ENCODE results near the gene PARM1. TPM values are rescaled to one million over a fixed set of nuclear protein-coding genes. Genes with fewer than 3 reads are reported as not detected.

Gene PARM1
- total and polyA plus RNA-seq, 2 donors (not counting 1 experiment from before 2014, with no cell fraction given): 0.30 to 2.0 TPM

DNA sequence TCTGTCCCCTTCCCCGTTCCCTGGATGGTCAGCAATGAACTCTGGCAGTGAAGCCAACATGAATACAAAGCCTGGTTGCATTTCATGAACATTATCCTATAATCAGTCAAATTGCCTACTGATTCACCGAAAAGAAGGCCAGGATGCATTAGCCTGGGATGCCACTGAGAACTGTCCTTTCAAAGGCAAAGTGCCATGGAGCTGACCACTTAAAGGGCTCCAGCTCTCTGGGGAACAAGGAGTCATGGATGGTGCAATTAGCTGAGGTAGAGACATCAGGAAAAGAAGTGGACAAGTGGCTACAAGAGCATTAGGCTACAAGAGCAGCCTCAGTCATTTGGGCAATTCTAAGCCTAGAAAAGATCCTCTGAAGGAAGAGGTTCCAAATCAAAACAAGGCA lies 69.0 kb downstream of the PARM1 start:
- DNase-seq (ENCODE audit: low read depth in 2 of 2): no peak
- no peak overlapping the region for H3K4me3 ChIP-seq (replicated peaks in 1 of 4; ENCODE audit: control extremely low read depth in 1 of 4, insufficient read depth in 1 of 4, low read depth in 3 of 4, low read length in 4 of 4)
- H3K9ac ChIP-seq (ENCODE audit: insufficient read depth, low read length): no peak overlapping the region
- H3K79me2 ChIP-seq (ENCODE audit: control insufficient read depth, insufficient read depth, low read length): no peaks in the 10 kb centered on the region
- H3K27ac ChIP-seq (ENCODE audit: insufficient read depth, low read length): no peak overlapping the region
- TF ChIP-seq, protein P1, sequence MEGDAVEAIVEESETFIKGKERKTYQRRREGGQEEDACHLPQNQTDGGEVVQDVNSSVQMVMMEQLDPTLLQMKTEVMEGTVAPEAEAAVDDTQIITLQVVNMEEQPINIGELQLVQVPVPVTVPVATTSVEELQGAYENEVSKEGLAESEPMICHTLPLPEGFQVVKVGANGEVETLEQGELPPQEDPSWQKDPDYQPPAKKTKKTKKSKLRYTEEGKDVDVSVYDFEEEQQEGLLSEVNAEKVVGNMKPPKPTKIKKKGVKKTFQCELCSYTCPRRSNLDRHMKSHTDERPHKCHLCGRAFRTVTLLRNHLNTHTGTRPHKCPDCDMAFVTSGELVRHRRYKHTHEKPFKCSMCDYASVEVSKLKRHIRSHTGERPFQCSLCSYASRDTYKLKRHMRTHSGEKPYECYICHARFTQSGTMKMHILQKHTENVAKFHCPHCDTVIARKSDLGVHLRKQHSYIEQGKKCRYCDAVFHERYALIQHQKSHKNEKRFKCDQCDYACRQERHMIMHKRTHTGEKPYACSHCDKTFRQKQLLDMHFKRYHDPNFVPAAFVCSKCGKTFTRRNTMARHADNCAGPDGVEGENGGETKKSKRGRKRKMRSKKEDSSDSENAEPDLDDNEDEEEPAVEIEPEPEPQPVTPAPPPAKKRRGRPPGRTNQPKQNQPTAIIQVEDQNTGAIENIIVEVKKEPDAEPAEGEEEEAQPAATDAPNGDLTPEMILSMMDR (conservative IDR thresholded peaks at IDR 0.05 in 1 of 2, IDR thresholded peaks at IDR 0.05 in 1 of 2; ENCODE audit: low read depth in 1 of 2, low read length in 2 of 2): no peak
- no peak for TF ChIP-seq EZH2 (IDR thresholded peaks at IDR 0.05; ENCODE audit: low read length, missing control alignments)
- no peaks in the 10 kb centered on the region for H3K4me1 ChIP-seq (ENCODE audit: control insufficient read depth, extremely low read depth, insufficient read depth, low read length)
- H3K27me3 ChIP-seq (ENCODE audit: control insufficient read depth, insufficient read depth, low read length): no peaks in the 10 kb centered on the region
- no peak overlapping the region for H2AFZ ChIP-seq (ENCODE audit: low read length)
- H3K4me2 ChIP-seq (ENCODE audit: extremely low read depth, insufficient read depth, low read length): no peak overlapping the region
- no peaks in the 10 kb centered on the region for H4K20me1 ChIP-seq (ENCODE audit: control insufficient read depth, extremely low read depth, insufficient read depth, low read length)
- no peaks in the 10 kb centered on the region for H3K36me3 ChIP-seq (ENCODE audit: control insufficient read depth, insufficient read depth, low read length)
- no peaks in the 10 kb centered on the region for H3K9me3 ChIP-seq (ENCODE audit: control insufficient read depth, insufficient read depth, low read depth, low read length)

- no peaks in the 10 kb centered on the region for H3K9me3 ChIP-seq (ENCODE audit: control insufficient read depth, insufficient read depth, low read depth, low read length)
Observed at GRCh38 chr4:75002381-75002780, 69.5 kb downstream of the PARM1 start.

DNA sequence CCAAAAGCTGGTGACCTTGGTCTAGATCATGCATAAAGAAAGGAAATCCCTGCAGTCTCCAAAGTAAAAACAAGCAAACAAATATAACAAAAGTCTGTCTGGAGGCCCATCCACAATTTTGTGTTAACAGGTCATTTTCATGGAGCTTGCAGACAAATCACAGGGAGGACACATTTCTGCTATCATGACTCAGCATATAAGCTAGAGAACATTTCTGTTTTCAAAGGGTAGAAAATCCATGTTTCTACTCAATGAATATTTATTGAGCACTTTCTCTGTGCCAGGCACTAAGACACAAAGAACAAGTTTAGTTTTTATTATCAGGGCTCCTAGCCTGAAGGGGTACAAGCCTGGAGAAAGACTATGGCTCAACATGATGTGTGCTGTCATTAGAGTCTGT lies 71.1 kb downstream of the PARM1 start:
- Histone ChIP-seq H3K4me1 (ENCODE audit: control insufficient read depth, extremely low read depth, insufficient read depth, low read length) (no peaks in the 10 kb centered on the region), H3K4me3 (replicated peaks in 1 of 4; ENCODE audit: control extremely low read depth in 1 of 4, insufficient read depth in 1 of 4, low read depth in 3 of 4, low read length in 4 of 4) (no peak overlapping the region), H3K79me2 (ENCODE audit: control insufficient read depth, insufficient read depth, low read length) (no peaks in the 10 kb centered on the region), H3K36me3 (ENCODE audit: control insufficient read depth, insufficient read depth, low read length) (no peaks in the 10 kb centered on the region), H3K9ac (ENCODE audit: insufficient read depth, low read length) (no peak overlapping the region), H3K9me3 (ENCODE audit: control insufficient read depth, insufficient read depth, low read depth, low read length) (no peaks in the 10 kb centered on the region), H3K27ac (ENCODE audit: insufficient read depth, low read length) (no peak overlapping the region), H4K20me1 (ENCODE audit: control insufficient read depth, extremely low read depth, insufficient read depth, low read length) (no peaks in the 10 kb centered on the region), H2AFZ (ENCODE audit: low read length) (no peak overlapping the region), H3K4me2 (ENCODE audit: extremely low read depth, insufficient read depth, low read length) (no peak overlapping the region), H3K27me3 (ENCODE audit: control insufficient read depth, insufficient read depth, low read length) (no peaks in the 10 kb centered on the region)
- no peak for TF ChIP-seq EZH2 (IDR thresholded peaks at IDR 0.05; ENCODE audit: low read length, missing control alignments)
- TF ChIP-seq, protein P1 (conservative IDR thresholded peaks at IDR 0.05 in 1 of 2, IDR thresholded peaks at IDR 0.05 in 1 of 2; ENCODE audit: low read depth in 1 of 2, low read length in 2 of 2): no peak
- DNase-seq (ENCODE audit: low read depth in 2 of 2): no peak

More at GRCh38 chr4:75002381-75002780, 69.5 kb downstream of the PARM1 start:
- Histone ChIP-seq H3K4me2 (ENCODE audit: extremely low read depth, insufficient read depth, low read length) (no peak overlapping the region), H2AFZ (ENCODE audit: low read length) (no peak overlapping the region), H3K36me3 (ENCODE audit: control insufficient read depth, insufficient read depth, low read length) (no peaks in the 10 kb centered on the region), H3K4me1 (ENCODE audit: control insufficient read depth, extremely low read depth, insufficient read depth, low read length) (no peaks in the 10 kb centered on the region), H4K20me1 (ENCODE audit: control insufficient read depth, extremely low read depth, insufficient read depth, low read length) (no peaks in the 10 kb centered on the region), H3K79me2 (ENCODE audit: control insufficient read depth, insufficient read depth, low read length) (no peaks in the 10 kb centered on the region), H3K27ac (ENCODE audit: insufficient read depth, low read length) (no peak overlapping the region), H3K9ac (ENCODE audit: insufficient read depth, low read length) (no peak overlapping the region), H3K27me3 (ENCODE audit: control insufficient read depth, insufficient read depth, low read length) (no peaks in the 10 kb centered on the region), H3K4me3 (replicated peaks in 1 of 4; ENCODE audit: control extremely low read depth in 1 of 4, insufficient read depth in 1 of 4, low read depth in 3 of 4, low read length in 4 of 4) (no peak overlapping the region)
- DNase-seq (ENCODE audit: low read depth in 2 of 2): no peak
- no peak for TF ChIP-seq EZH2 (IDR thresholded peaks at IDR 0.05; ENCODE audit: low read length, missing control alignments)
- TF ChIP-seq, protein P1 (conservative IDR thresholded peaks at IDR 0.05 in 1 of 2, IDR thresholded peaks at IDR 0.05 in 1 of 2; ENCODE audit: low read depth in 1 of 2, low read length in 2 of 2): no peak
